HL-60 (cell line): ENCODE measurements around the gene AMZ1.
"Not testable (repeated sequence)": the region's sequence is repeated elsewhere in the genome, so short reads cannot be mapped to it uniquely, and the experiment has no call there.

ENCODE experiments used
- GABPA ChIP-seq: IDR thresholded peaks from 2 replicates; pipeline ENCODE4 v1.6.1; 2012; ENCODE audit warnings: low read depth
- POLR2AphosphoS5 ChIP-seq: IDR thresholded peaks from 2 replicates; pipeline ENCODE4 v1.6.1; 2012; ENCODE audit warnings: low read depth
- SPI1 ChIP-seq: IDR thresholded peaks from 2 replicates; pipeline ENCODE4 v1.6.1; 2012; ENCODE audit warnings: low read depth, mild to moderate bottlenecking, borderline replicate concordance
- TF ChIP-seq, protein P1 (sequence below): IDR thresholded peaks from one replicate; pipeline ENCODE4 v1.5.1; 2011; ENCODE audit warnings: low read length, control low read depth, inconsistent platforms; ENCODE audit not compliant: insufficient read depth
- TF ChIP-seq, protein P2 (sequence below): IDR thresholded peaks from 2 replicates; pipeline ENCODE4 v1.6.1; 2012; ENCODE audit warnings: low read depth; ENCODE audit not compliant: insufficient replicate concordance

DNA sequence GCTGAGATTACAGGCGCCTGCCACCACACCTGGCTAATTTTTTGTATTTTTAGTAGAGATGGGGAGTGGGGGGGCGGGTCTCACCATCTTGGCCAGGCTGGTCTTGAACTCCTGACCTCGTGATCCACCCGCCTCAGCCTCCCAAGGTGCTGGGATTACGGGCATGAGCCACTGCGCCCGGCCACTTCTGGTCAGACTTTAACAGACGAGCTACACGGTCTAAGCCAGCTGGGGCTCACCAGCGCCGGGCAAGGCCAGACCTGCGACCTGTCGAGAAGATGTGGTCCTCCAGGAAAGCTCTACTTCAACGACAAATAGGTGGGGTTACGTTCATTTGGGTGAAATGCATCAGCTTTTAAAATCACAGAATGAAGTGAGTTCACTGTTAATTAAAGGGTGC, 36.0 kb downstream of the AMZ1 start:
- TF ChIP-seq, protein P1, sequence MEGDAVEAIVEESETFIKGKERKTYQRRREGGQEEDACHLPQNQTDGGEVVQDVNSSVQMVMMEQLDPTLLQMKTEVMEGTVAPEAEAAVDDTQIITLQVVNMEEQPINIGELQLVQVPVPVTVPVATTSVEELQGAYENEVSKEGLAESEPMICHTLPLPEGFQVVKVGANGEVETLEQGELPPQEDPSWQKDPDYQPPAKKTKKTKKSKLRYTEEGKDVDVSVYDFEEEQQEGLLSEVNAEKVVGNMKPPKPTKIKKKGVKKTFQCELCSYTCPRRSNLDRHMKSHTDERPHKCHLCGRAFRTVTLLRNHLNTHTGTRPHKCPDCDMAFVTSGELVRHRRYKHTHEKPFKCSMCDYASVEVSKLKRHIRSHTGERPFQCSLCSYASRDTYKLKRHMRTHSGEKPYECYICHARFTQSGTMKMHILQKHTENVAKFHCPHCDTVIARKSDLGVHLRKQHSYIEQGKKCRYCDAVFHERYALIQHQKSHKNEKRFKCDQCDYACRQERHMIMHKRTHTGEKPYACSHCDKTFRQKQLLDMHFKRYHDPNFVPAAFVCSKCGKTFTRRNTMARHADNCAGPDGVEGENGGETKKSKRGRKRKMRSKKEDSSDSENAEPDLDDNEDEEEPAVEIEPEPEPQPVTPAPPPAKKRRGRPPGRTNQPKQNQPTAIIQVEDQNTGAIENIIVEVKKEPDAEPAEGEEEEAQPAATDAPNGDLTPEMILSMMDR, result not testable (repeated sequence)
- TF ChIP-seq POLR2AphosphoS5, GABPA, SPI1: not testable (repeated sequence)
- TF ChIP-seq, protein P2, sequence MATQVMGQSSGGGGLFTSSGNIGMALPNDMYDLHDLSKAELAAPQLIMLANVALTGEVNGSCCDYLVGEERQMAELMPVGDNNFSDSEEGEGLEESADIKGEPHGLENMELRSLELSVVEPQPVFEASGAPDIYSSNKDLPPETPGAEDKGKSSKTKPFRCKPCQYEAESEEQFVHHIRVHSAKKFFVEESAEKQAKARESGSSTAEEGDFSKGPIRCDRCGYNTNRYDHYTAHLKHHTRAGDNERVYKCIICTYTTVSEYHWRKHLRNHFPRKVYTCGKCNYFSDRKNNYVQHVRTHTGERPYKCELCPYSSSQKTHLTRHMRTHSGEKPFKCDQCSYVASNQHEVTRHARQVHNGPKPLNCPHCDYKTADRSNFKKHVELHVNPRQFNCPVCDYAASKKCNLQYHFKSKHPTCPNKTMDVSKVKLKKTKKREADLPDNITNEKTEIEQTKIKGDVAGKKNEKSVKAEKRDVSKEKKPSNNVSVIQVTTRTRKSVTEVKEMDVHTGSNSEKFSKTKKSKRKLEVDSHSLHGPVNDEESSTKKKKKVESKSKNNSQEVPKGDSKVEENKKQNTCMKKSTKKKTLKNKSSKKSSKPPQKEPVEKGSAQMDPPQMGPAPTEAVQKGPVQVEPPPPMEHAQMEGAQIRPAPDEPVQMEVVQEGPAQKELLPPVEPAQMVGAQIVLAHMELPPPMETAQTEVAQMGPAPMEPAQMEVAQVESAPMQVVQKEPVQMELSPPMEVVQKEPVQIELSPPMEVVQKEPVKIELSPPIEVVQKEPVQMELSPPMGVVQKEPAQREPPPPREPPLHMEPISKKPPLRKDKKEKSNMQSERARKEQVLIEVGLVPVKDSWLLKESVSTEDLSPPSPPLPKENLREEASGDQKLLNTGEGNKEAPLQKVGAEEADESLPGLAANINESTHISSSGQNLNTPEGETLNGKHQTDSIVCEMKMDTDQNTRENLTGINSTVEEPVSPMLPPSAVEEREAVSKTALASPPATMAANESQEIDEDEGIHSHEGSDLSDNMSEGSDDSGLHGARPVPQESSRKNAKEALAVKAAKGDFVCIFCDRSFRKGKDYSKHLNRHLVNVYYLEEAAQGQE, result not testable (repeated sequence)
